Measurements from ENCODE around the gene GPBAR1. TPM values are rescaled to one million over a fixed set of nuclear protein-coding genes. Genes with fewer than 3 reads are reported as not detected.

The GPBAR1 gene
- total and polyA plus RNA-seq, 9 of the 15 experiments (the other 6 are each of a cell fraction or from before 2014, with no cell fraction given) = not detected

DNA sequence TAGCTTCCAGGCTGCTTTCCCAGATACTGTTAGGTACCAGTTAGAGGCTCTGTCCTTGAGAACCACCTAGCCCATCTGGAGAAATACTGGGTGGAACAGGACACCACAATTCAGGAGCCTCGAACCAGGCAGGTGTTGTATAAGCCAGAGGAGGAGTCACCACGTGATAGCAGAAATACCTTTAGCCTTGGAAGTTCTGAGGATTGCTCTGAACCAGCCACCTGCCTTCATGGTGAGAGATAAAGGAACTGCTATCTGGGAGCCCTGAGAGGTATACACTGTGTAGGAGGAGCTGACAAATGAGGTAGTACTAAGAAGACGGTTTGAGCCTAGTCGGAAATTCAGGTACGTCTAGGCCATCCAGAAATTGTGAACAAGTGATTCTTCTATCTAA is 7.6 kb upstream of the GPBAR1 start:
- Histone ChIP-seq H3K9me1 (ENCODE audit: control insufficient read depth, insufficient read depth, low read length) (no peaks in the 10 kb centered on the region), H3K4me3 (no peak overlapping the region), H3K4me1 (replicated peaks in 1 of 2; ENCODE audit: control insufficient read depth in 2 of 2, insufficient read depth in 2 of 2, low read length in 2 of 2) (peaks cover 0 to 3% of the 10 kb centered on the region in 2 experiments; a peak in 3 of 5 replicates), H3K79me2 (ENCODE audit: control insufficient read depth, insufficient read depth, low read length) (no peaks in the 10 kb centered on the region), H3K27ac (ENCODE audit: extremely low read depth, low read depth, low read length) (no peak overlapping the region), H3K9me3 (replicated peaks; ENCODE audit: control insufficient read depth, insufficient read depth, low read depth, low read length) (no peaks in the 10 kb centered on the region), H2AFZ (ENCODE audit: low read depth, low read length) (no peak overlapping the region), H3K27me3 (ENCODE audit: control insufficient read depth in 2 of 2, insufficient read depth in 2 of 2, low read length in 2 of 2) (no peaks in the 10 kb centered on the region), H4K20me1 (replicated peaks; ENCODE audit: control insufficient read depth, insufficient read depth, low read length) (no peaks in the 10 kb centered on the region), H3K36me3 (ENCODE audit: control insufficient read depth, insufficient read depth, low read length) (peaks cover 64% of the 10 kb centered on the region; the same call in 2 of the 3 replicates), H3K4me2 (ENCODE audit: insufficient read depth, low read length) (no peak overlapping the region), H3K9ac (ENCODE audit: insufficient read depth in 1 of 2, low read depth in 2 of 2, low read length in 2 of 2) (no peak overlapping the region)
- ChIA-PET POLR2A (interaction anchor here (1.2 kb wide), 1 partner anchor 34 kb away, joined by 7 read pairs; no protein-coding TSS in a partner anchor), CTCF (ENCODE audit: low intra/inter-chr PET ratio) (no interaction called here)
- TF ChIP-seq NCOR1 (IDR thresholded peaks at IDR 0.05) (no peak), ADNP (tag; IDR thresholded peaks at IDR 0.05) (no peak), EHMT2 (IDR thresholded peaks at IDR 0.05) (no peak), ELF1 (tag; IDR thresholded peaks at IDR 0.05) (no peak), MCM5 (IDR thresholded peaks at IDR 0.05; ENCODE audit: low read depth) (no peak), TAF7 (tag; IDR thresholded peaks at IDR 0.05) (no peak), BMI1 (IDR thresholded peaks at IDR 0.05; ENCODE audit: low read length) (no peak), HDAC2 (IDR thresholded peaks at IDR 0.05) (no peak)
- TF ChIP-seq, protein P1, sequence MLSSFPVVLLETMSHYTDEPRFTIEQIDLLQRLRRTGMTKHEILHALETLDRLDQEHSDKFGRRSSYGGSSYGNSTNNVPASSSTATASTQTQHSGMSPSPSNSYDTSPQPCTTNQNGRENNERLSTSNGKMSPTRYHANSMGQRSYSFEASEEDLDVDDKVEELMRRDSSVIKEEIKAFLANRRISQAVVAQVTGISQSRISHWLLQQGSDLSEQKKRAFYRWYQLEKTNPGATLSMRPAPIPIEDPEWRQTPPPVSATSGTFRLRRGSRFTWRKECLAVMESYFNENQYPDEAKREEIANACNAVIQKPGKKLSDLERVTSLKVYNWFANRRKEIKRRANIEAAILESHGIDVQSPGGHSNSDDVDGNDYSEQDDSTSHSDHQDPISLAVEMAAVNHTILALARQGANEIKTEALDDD (IDR thresholded peaks at IDR 0.05) = no peak
- ATAC-seq (no peak), DNase-seq (ENCODE audit: extremely low read depth in 1 of 4, low spot score in 3 of 4) (no peak), FAIRE-seq (no peak)
- 65% methylated on average over 5 of the region's 5 CpGs for WGBS (ENCODE audit: insufficient coverage, low coverage, missing lambda C conversion rate)
- no TSS peak for BruUV-seq (replicated peaks)
- in situ Hi-C loops (cut with MboI) = no loop called here
- intact Hi-C loops (cut with micrococcal nuclease) = no loop called here

All from K562 (cell line).